HepG2 (cell line): ENCODE data around the gene GCLM. TPM values are rescaled to one million over a fixed set of nuclear protein-coding genes. Genes with fewer than 3 reads are reported as not detected.

Experiments used
- ATF7 ChIP-seq, 2 experiments: fragments of 450-650 bp in 1 of 2; sonication (generic) in 1 of 2; formaldehyde crosslinking in 1 of 2; IDR thresholded peaks; 2 replicates each; pipeline versions ENCODE4 v1.4.0 to v1.6.1; 2016 to 2020; ENCODE audit warnings: antibody characterized with exemption in 1 of 2, mild to moderate bottlenecking in 1 of 2, missing genetic modification reagents in 1 of 2
- CEBPG ChIP-seq: IDR thresholded peaks from 2 replicates; pipeline ENCODE4 v1.6.1; 2016
- FOSL2 ChIP-seq: sonication (generic); formaldehyde crosslinking; IDR thresholded peaks from 2 replicates; pipeline ENCODE4 v1.4.0; 2020; ENCODE audit warnings: missing genetic modification reagents
- JUND ChIP-seq: sonication (generic); formaldehyde crosslinking; IDR thresholded peaks from 2 replicates; pipeline ENCODE4 v1.8.0; 2022; ENCODE audit warnings: mild to moderate bottlenecking, missing genetic modification reagents
- NBN ChIP-seq: fragments of 450-650 bp; conservative IDR thresholded peaks from 2 replicates; pipeline ENCODE4 v1.6.1; 2017
- PHF20 ChIP-seq: sonication (generic); formaldehyde crosslinking; IDR thresholded peaks from 2 replicates; pipeline ENCODE4 v1.5.0; 2020; ENCODE audit warnings: mild to moderate bottlenecking, missing genetic modification reagents
- TEAD3 ChIP-seq: optimal IDR thresholded peaks from 2 replicates; pipeline ENCODE3; 2016; ENCODE audit warnings: borderline replicate concordance
- ZBTB7A ChIP-seq: sonication (generic); formaldehyde crosslinking; IDR thresholded peaks from 2 replicates; pipeline ENCODE4 v1.8.0; 2022; ENCODE audit warnings: mild to moderate bottlenecking, missing genetic modification reagents
- ZNF276 ChIP-seq: sonication (generic); formaldehyde crosslinking; IDR thresholded peaks from 2 replicates; pipeline ENCODE4 v1.4.0; 2020; ENCODE audit warnings: mild to moderate bottlenecking, low read depth, missing genetic modification reagents
- ZNF674 ChIP-seq: sonication (generic); formaldehyde crosslinking; IDR thresholded peaks from 2 replicates; pipeline ENCODE4 v1.5.0; 2020; ENCODE audit warnings: low read depth, mild to moderate bottlenecking, missing genetic modification reagents
- polyA plus RNA-seq, 8 experiments: library from polyadenylated mRNA; depleted of rRNA in 3 of 8; stranded (reverse) in 7 of 8; unstranded in 1 of 8; fragments of >200 nt; fragmentation: Illumina TruSeq in 4 of 8; extraction: Trizol in 4 of 8; gene quantifications; 2 replicates each; pipeline versions ENCODE4 v1.2.1 to v1.2.3, GENCODE V29; 2011 to 2016; ENCODE audit warnings: low read depth in 4 of 8, missing spikeins in 1 of 8, mixed read lengths in 1 of 8; ENCODE audit not compliant: insufficient read depth in 1 of 8
- total RNA-seq, 5 experiments: library from RNA; depleted of rRNA; stranded (reverse); fragments of >200 nt; fragmentation: Illumina TruSeq; extraction: Trizol; gene quantifications; 2 replicates each; pipeline ENCODE4 v1.2.3, GENCODE V29; 2016; ENCODE audit warnings: low read depth in 1 of 5
- TF ChIP-seq, protein P1 (sequence below): sonication (generic); formaldehyde crosslinking; conservative IDR thresholded peaks from 2 replicates; pipeline ENCODE4 v1.8.1; 2023; ENCODE audit warnings: missing genetic modification reagents
- TF ChIP-seq, protein P2 (sequence below): sonication (generic); formaldehyde crosslinking; IDR thresholded peaks from 2 replicates; pipeline ENCODE4 v1.5.1; 2020; ENCODE audit warnings: mild to moderate bottlenecking, missing genetic modification reagents, borderline replicate concordance

The GCLM gene
- total and polyA plus RNA-seq, 2 of the 13 experiments (the other 11 are each of a cell fraction or from before 2014, with no cell fraction given), result 8.7 to 29.9 TPM

DNA sequence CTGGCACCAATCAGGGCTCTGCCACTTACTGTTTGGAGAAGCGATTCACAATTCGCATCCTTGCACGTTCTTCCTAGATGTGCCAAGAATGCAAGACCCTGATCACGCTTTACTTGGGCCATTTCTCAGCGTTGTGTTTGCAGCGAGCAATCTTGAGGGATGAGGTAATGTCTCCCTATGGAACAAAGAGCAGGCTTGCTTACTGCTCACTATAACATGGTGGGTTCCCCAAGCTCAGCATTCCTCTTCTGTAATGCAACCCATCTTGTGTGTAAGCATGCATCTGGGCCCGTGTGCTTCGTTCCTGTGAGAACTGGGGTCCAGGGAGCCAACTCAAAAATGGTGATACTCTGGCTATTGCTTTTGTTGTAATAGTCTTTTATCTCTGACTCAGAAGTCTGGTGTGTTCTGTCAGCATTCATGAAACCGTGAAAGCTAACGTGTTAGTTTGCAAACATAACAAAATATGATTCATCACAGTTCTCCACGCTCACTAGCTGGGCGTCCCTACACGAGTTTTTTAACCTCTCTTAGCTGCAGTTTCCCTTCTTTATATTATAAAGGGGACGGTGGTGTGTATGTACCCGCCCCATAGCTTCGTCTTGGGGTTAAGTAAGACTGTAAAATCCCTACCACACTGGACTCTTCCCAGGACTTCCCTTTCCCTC is 63.6 kb downstream of the GCLM start (continued):
- TF ChIP-seq TEAD3 (CRISPR knock-in tag) (peak; percentile 80), ATF7 (IDR thresholded peaks at IDR 0.05) (peak; percentile 36), ATF7 (CRISPR knock-in tag; IDR thresholded peaks at IDR 0.05) (peak; percentile 32; the same call in 1 of the 2 replicates), ZNF276 (CRISPR knock-in tag) (no peak), JUND (CRISPR knock-in tag) (no peak), CEBPG (CRISPR knock-in tag) (peak; percentile 25; the same call in 1 of the 2 replicates), PHF20 (CRISPR knock-in tag) (0 out of 2 replicates have a peak, but pooled peaks have one; percentile 21), ZBTB7A (CRISPR knock-in tag) (peak; percentile 56; the same call in 1 of the 2 replicates), ZNF674 (no peak), FOSL2 (CRISPR knock-in tag) (0 out of 2 replicates have a peak, but pooled peaks have one; percentile 5), NBN (no peak)
- TF ChIP-seq, protein P1, sequence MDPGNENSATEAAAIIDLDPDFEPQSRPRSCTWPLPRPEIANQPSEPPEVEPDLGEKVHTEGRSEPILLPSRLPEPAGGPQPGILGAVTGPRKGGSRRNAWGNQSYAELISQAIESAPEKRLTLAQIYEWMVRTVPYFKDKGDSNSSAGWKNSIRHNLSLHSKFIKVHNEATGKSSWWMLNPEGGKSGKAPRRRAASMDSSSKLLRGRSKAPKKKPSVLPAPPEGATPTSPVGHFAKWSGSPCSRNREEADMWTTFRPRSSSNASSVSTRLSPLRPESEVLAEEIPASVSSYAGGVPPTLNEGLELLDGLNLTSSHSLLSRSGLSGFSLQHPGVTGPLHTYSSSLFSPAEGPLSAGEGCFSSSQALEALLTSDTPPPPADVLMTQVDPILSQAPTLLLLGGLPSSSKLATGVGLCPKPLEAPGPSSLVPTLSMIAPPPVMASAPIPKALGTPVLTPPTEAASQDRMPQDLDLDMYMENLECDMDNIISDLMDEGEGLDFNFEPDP (CRISPR knock-in tag), result 0 out of 2 replicates have a peak, but pooled peaks have one; percentile 28
- TF ChIP-seq, protein P2, sequence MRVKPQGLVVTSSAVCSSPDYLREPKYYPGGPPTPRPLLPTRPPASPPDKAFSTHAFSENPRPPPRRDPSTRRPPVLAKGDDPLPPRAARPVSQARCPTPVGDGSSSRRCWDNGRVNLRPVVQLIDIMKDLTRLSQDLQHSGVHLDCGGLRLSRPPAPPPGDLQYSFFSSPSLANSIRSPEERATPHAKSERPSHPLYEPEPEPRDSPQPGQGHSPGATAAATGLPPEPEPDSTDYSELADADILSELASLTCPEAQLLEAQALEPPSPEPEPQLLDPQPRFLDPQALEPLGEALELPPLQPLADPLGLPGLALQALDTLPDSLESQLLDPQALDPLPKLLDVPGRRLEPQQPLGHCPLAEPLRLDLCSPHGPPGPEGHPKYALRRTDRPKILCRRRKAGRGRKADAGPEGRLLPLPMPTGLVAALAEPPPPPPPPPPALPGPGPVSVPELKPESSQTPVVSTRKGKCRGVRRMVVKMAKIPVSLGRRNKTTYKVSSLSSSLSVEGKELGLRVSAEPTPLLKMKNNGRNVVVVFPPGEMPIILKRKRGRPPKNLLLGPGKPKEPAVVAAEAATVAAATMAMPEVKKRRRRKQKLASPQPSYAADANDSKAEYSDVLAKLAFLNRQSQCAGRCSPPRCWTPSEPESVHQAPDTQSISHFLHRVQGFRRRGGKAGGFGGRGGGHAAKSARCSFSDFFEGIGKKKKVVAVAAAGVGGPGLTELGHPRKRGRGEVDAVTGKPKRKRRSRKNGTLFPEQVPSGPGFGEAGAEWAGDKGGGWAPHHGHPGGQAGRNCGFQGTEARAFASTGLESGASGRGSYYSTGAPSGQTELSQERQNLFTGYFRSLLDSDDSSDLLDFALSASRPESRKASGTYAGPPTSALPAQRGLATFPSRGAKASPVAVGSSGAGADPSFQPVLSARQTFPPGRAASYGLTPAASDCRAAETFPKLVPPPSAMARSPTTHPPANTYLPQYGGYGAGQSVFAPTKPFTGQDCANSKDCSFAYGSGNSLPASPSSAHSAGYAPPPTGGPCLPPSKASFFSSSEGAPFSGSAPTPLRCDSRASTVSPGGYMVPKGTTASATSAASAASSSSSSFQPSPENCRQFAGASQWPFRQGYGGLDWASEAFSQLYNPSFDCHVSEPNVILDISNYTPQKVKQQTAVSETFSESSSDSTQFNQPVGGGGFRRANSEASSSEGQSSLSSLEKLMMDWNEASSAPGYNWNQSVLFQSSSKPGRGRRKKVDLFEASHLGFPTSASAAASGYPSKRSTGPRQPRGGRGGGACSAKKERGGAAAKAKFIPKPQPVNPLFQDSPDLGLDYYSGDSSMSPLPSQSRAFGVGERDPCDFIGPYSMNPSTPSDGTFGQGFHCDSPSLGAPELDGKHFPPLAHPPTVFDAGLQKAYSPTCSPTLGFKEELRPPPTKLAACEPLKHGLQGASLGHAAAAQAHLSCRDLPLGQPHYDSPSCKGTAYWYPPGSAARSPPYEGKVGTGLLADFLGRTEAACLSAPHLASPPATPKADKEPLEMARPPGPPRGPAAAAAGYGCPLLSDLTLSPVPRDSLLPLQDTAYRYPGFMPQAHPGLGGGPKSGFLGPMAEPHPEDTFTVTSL (CRISPR knock-in tag), result 0 out of 2 replicates have a peak, but pooled peaks have one; percentile 1
